OCI-LY7 (cell line): ENCODE results near the gene HNRNPH3. TPM values are rescaled to one million over a fixed set of nuclear protein-coding genes. Genes with fewer than 3 reads are reported as not detected.
A peak's percentile ranks its signal among the peaks of the same experiment; 100 is the strongest.

Source experiments
- BruUV-seq: library from RNA; stranded (reverse); fragments of 400-500 nt; replicated peaks from 2 replicates; lab custom pipeline; 2021; lab: Mats Ljungman, UMichigan
- CTCF ChIA-PET: fragments of 300-600 bp; sonication (Branson Sonifier 250); formaldehyde crosslinking; loops from one replicate; lab custom pipeline; 2022; ENCODE audit warnings: antibody characterized with exemption; ENCODE audit not compliant: unreplicated experiment; lab: Charles Lee
- POLR2A ChIA-PET: fragments of 300-600 bp; sonication (Branson Sonifier 250); formaldehyde crosslinking; loops from one replicate; lab custom pipeline; 2022; ENCODE audit warnings: antibody characterized with exemption; lab: Charles Lee
- DNase-seq: peaks from one replicate; pipeline ENCODE4 v3.0.0-alpha.2; 2015; ENCODE audit warnings: low spot score
- H2AFZ ChIP-seq: fragments of 200-600 bp; sonication (generic), shearing (Covaris generic); 2 replicates; pipeline ENCODE4 v1.6.1; 2014; ENCODE audit warnings: mild to moderate bottlenecking, antibody characterized with exemption, low read length, moderate library complexity
- H3K27ac ChIP-seq: fragments of 200-600 bp; sonication (generic); 2 replicates; pipeline ENCODE4 v1.5.1; 2014; ENCODE audit warnings: mixed run types, low read depth, mild to moderate bottlenecking, moderate library complexity, low read length, inconsistent platforms; ENCODE audit not compliant: poor library complexity, severe bottlenecking
- H3K36me3 ChIP-seq: fragments of 200-600 bp; sonication (generic); 2 replicates; pipeline ENCODE4 v1.6.1; 2014; ENCODE audit warnings: mild to moderate bottlenecking, antibody characterized with exemption, low read length, moderate library complexity, mixed read lengths; ENCODE audit not compliant: insufficient read depth
- H3K4me1 ChIP-seq: fragments of 200-600 bp; sonication (generic); 2 replicates; pipeline ENCODE4 v1.5.1; 2014; ENCODE audit warnings: mild to moderate bottlenecking, low read length; ENCODE audit not compliant: insufficient read depth, poor library complexity, severe bottlenecking
- H3K4me2 ChIP-seq: fragments of 200-600 bp; sonication (generic); 2 replicates; pipeline ENCODE4 v1.6.1; 2014; ENCODE audit warnings: mild to moderate bottlenecking, low read length
- H3K4me3 ChIP-seq: fragments of 200-600 bp; sonication (generic); 2 replicates; pipeline ENCODE4 v1.5.1; 2014; ENCODE audit warnings: mild to moderate bottlenecking, low read depth, low read length; ENCODE audit not compliant: poor library complexity, severe bottlenecking
- H3K79me2 ChIP-seq: fragments of 200-600 bp; sonication (generic); 2 replicates; pipeline ENCODE4 v1.6.1; 2016; ENCODE audit warnings: low read depth, mild to moderate bottlenecking, low read length, moderate library complexity, mixed read lengths; ENCODE audit not compliant: insufficient read depth
- H3K9me2 ChIP-seq: fragments of 200-600 bp; sonication (generic); 2 replicates; pipeline ENCODE4 v1.6.1; 2016; ENCODE audit warnings: mild to moderate bottlenecking, low read length, mixed read lengths; ENCODE audit not compliant: insufficient read depth
- H3K9me3 ChIP-seq: fragments of 200-600 bp; sonication (generic); 2 replicates; pipeline ENCODE4 v1.6.1; 2014; ENCODE audit warnings: mild to moderate bottlenecking, mixed run types, low read length, mixed read lengths
- H4K20me1 ChIP-seq: fragments of 200-600 bp; sonication (generic); 2 replicates; pipeline ENCODE4 v1.6.1; 2014; ENCODE audit warnings: mild to moderate bottlenecking, antibody characterized with exemption, low read length, moderate library complexity, mixed read lengths; ENCODE audit not compliant: insufficient read depth
- CTCF ChIP-seq: fragments of 200-600 bp; sonication (generic); conservative IDR thresholded peaks from 2 replicates; pipeline ENCODE4 v1.5.1; 2014; ENCODE audit warnings: mild to moderate bottlenecking, antibody characterized with exemption, low read length, moderate library complexity, mixed read lengths
- EZH2phosphoT487 ChIP-seq: fragments of 200-600 bp; sonication (generic); IDR thresholded peaks from 2 replicates; pipeline ENCODE4 v1.6.1; 2018; ENCODE audit warnings: low read depth, borderline replicate concordance, mild to moderate bottlenecking, mixed run types, antibody characterized with exemption, low read length, moderate library complexity, mixed read lengths
- intact Hi-C: fragments of 100-400 bp; cut with micrococcal nuclease; formaldehyde crosslinking; loops from one replicate; pipeline ENCODE4 v1.10.0; 2022; ENCODE audit not compliant: unreplicated experiment
- total RNA-seq, 2 experiments: library from RNA; depleted of rRNA in 1 of 2; stranded (reverse); fragments of >200 nt in 1 of 2; shearing (Covaris generic) in 1 of 2; gene quantifications; 2 replicates each; pipeline ENCODE4 v1.2.3, GENCODE V29; 2014 to 2022

The HNRNPH3 gene
- total RNA-seq, 2 experiments from 2014 or later = 30.8 to 241 TPM

- peak overlapping the region; percentile 94 for H2AFZ ChIP-seq
- CTCF ChIA-PET = interaction anchor here (0.5 to 3.9 kb wide), 8 partner anchors 77 to 526 kb away, joined by 3 to 27 read pairs (median 4); partner anchors contain the start of gene STOX1
- TSS peak; percentile 73 for BruUV-seq
These were observed 30.6 kb upstream of the HNRNPH3 start for GRCh38 chr10:68301301-68301700.

GRCh38 chr10:68301790-68302502, 29.9 kb upstream of the HNRNPH3 start:
- ChIA-PET POLR2A (interaction anchor here (0.7 to 5.1 kb wide), 27 partner anchors 9 to 592 kb away, joined by 3 to 75 read pairs (median 4); partner anchors contain the start of genes HERC4, HNRNPH3 and PBLD), CTCF (interaction anchor here (0.6 to 3.9 kb wide), 7 partner anchors 78 to 513 kb away, joined by 3 to 27 read pairs (median 3); no protein-coding TSS in a partner anchor)
- Histone ChIP-seq H3K9me3 (no peaks in the 10 kb centered on the region), H3K9me2 (no peaks in the 10 kb centered on the region), H3K36me3 (no peaks in the 10 kb centered on the region), H2AFZ (peak overlapping the region; percentile 94), H3K4me2 (peak overlapping the region; percentile 88), H3K4me1 (peaks cover 49% of the 10 kb centered on the region), H4K20me1 (no peaks in the 10 kb centered on the region), H3K27ac (peak overlapping the region; percentile 99), H3K79me2 (no peaks in the 10 kb centered on the region), H3K4me3 (peak overlapping the region; percentile 50)
- TF ChIP-seq EZH2phosphoT487 (no peak), CTCF (peak; percentile 93)
- peak; percentile 87 for DNase-seq
- BruUV-seq = no TSS peak
- intact Hi-C loops = loop anchor here (1.0 to 10.0 kb wide), 8 partner anchors 70 to 513 kb away; partner anchors contain the start of genes ATOH7, HERC4 and SIRT1

More at GRCh38 chr10:68301301-68301700, 30.6 kb upstream of the HNRNPH3 start:
- Histone ChIP-seq H3K9me2 (no peaks in the 10 kb centered on the region), H4K20me1 (no peaks in the 10 kb centered on the region), H3K4me3 (peak overlapping the region; percentile 50), H3K27ac (peak overlapping the region; percentile 99), H3K4me2 (peak overlapping the region; percentile 88), H3K9me3 (no peaks in the 10 kb centered on the region), H3K79me2 (no peaks in the 10 kb centered on the region), H3K4me1 (peaks cover 55% of the 10 kb centered on the region), H3K36me3 (no peaks in the 10 kb centered on the region)
- intact Hi-C loops = loop anchor here (2.0 to 10.0 kb wide), 4 partner anchors 69 to 512 kb away; partner anchors contain the start of genes ATOH7, HERC4 and SIRT1
- TF ChIP-seq EZH2phosphoT487 = no peak
- no peak for TF ChIP-seq CTCF
- POLR2A ChIA-PET = interaction anchor here (0.7 to 5.1 kb wide), 28 partner anchors 9 to 537 kb away, joined by 3 to 75 read pairs (median 4); partner anchors contain the start of genes HERC4, HNRNPH3 and PBLD
- peak; percentile 62 for DNase-seq
